Measurements from ENCODE around the gene GMDS. TPM values are rescaled to one million over a fixed set of nuclear protein-coding genes. Genes with fewer than 3 reads are reported as not detected.

Gene GMDS
- total and polyA plus RNA-seq, 2 experiments from 2014 or later: 30.1 to 36.5 TPM

DNA sequence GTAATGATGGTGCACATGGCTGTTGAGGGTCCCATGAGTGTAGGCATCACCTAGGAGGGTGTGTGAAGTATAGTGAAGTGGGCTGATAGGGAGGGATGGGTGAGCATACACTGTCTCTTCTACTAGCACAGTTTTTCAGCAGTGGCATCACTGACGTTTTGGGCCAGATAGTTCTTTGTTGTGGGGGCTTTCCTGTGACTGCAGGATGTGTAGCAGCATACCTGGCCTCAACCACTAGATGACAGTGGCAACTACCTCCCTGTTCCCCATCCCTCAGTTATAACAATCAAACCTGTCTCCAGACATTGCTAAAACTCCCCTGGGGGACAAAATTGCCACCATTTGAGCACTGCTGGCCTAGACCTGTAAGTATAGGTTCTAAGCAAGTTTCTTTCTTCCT, 396.7 kb downstream of the GMDS start:
- ATAC-seq (no peak), DNase-seq (ENCODE audit: low spot score) (no peak)
- Mint-ChIP-seq H3K27me3 (ENCODE audit: insufficient read depth, low read depth, poor library complexity) (peaks cover 2% of the 10 kb centered on the region), H3K9me3 (peaks cover 27% of the 10 kb centered on the region), H3K4me1 (no peaks in the 10 kb centered on the region), H3K27ac (no peak overlapping the region), H3K4me3 (no peak overlapping the region), H3K36me3 (ENCODE audit: low read depth) (peaks cover 19% of the 10 kb centered on the region; the same call in 2 of the 3 replicates)
- no peak overlapping the region for H2AFZ ChIP-seq
- no peak overlapping the region for H3K27ac ChIP-seq (ENCODE audit: low read depth)
- H3K79me2 ChIP-seq (replicated peaks; ENCODE audit: insufficient read depth): no peaks in the 10 kb centered on the region
- H3K4me2 ChIP-seq: no peak overlapping the region
- no peaks in the 10 kb centered on the region for H3F3A ChIP-seq (replicated peaks; ENCODE audit: low read depth)
- H3K27me3 ChIP-seq (ENCODE audit: insufficient read depth): no peaks in the 10 kb centered on the region
- H3K4me3 ChIP-seq: no peak overlapping the region
- TF ChIP-seq CTCF (conservative IDR thresholded peaks at IDR 0.05; ENCODE audit: low read depth in 2 of 2) (0 out of 4 replicates have a peak, but pooled peaks of 1 of the 2 experiments have one; percentile 1), EZH2phosphoT487 (IDR thresholded peaks at IDR 0.05; ENCODE audit: unreplicated experiment) (no peak), STAT1 (IDR thresholded peaks at IDR 0.05; ENCODE audit: unreplicated experiment) (no peak), NANOG (IDR thresholded peaks at IDR 0.05; ENCODE audit: borderline replicate concordance) (no peak), POLR2AphosphoS5 (IDR thresholded peaks at IDR 0.05; ENCODE audit: low read depth) (no peak), EZH2 (IDR thresholded peaks at IDR 0.05; ENCODE audit: low read depth, unreplicated experiment) (no peak), ZNF114 (CRISPR knock-in tag; IDR thresholded peaks at IDR 0.05) (no peak)
- TF ChIP-seq, protein P1, sequence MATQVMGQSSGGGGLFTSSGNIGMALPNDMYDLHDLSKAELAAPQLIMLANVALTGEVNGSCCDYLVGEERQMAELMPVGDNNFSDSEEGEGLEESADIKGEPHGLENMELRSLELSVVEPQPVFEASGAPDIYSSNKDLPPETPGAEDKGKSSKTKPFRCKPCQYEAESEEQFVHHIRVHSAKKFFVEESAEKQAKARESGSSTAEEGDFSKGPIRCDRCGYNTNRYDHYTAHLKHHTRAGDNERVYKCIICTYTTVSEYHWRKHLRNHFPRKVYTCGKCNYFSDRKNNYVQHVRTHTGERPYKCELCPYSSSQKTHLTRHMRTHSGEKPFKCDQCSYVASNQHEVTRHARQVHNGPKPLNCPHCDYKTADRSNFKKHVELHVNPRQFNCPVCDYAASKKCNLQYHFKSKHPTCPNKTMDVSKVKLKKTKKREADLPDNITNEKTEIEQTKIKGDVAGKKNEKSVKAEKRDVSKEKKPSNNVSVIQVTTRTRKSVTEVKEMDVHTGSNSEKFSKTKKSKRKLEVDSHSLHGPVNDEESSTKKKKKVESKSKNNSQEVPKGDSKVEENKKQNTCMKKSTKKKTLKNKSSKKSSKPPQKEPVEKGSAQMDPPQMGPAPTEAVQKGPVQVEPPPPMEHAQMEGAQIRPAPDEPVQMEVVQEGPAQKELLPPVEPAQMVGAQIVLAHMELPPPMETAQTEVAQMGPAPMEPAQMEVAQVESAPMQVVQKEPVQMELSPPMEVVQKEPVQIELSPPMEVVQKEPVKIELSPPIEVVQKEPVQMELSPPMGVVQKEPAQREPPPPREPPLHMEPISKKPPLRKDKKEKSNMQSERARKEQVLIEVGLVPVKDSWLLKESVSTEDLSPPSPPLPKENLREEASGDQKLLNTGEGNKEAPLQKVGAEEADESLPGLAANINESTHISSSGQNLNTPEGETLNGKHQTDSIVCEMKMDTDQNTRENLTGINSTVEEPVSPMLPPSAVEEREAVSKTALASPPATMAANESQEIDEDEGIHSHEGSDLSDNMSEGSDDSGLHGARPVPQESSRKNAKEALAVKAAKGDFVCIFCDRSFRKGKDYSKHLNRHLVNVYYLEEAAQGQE (IDR thresholded peaks at IDR 0.05; ENCODE audit: unreplicated experiment): no peak
- H3K36me3 ChIP-seq (ENCODE audit: insufficient read depth): peaks cover 10% of the 10 kb centered on the region
- no peaks in the 10 kb centered on the region; the same call in 1 of the 2 replicates for H4K20me1 ChIP-seq (replicated peaks; ENCODE audit: insufficient read depth)
- H3K9me2 ChIP-seq (ENCODE audit: insufficient read depth): peaks cover 8% of the 10 kb centered on the region
- no peaks in the 10 kb centered on the region for H3K4me1 ChIP-seq (ENCODE audit: insufficient read depth)

GRCh38 chr6:1846611-1847010, 398.8 kb downstream of the GMDS start:
- peaks cover 10% of the 10 kb centered on the region for H3K36me3 ChIP-seq (ENCODE audit: insufficient read depth)
- no peaks in the 10 kb centered on the region for H3K27me3 ChIP-seq (ENCODE audit: insufficient read depth)
- no peak overlapping the region for H3K4me2 ChIP-seq
- H3K9me2 ChIP-seq (ENCODE audit: insufficient read depth): peaks cover 8% of the 10 kb centered on the region
- H2AFZ ChIP-seq: no peak overlapping the region
- H3K4me3 ChIP-seq: no peak overlapping the region
- no peak for ATAC-seq
- Mint-ChIP-seq H3K9me3 (peaks cover 27% of the 10 kb centered on the region), H3K27me3 (ENCODE audit: insufficient read depth, low read depth, poor library complexity) (peaks cover 2% of the 10 kb centered on the region), H3K4me3 (no peak overlapping the region), H3K36me3 (ENCODE audit: low read depth) (peaks cover 21% of the 10 kb centered on the region; the same call in 2 of the 3 replicates), H3K27ac (no peak overlapping the region), H3K4me1 (no peaks in the 10 kb centered on the region)
- H3K27ac ChIP-seq (ENCODE audit: low read depth): no peak overlapping the region
- H4K20me1 ChIP-seq (replicated peaks; ENCODE audit: insufficient read depth): no peaks in the 10 kb centered on the region
- no peak for DNase-seq (ENCODE audit: low spot score)
- no peaks in the 10 kb centered on the region for H3K79me2 ChIP-seq (replicated peaks; ENCODE audit: insufficient read depth)
- H3F3A ChIP-seq (replicated peaks; ENCODE audit: low read depth): no peaks in the 10 kb centered on the region
- H3K4me1 ChIP-seq (ENCODE audit: insufficient read depth): no peaks in the 10 kb centered on the region
- TF ChIP-seq CREB1 (CRISPR knock-in tag; IDR thresholded peaks at IDR 0.05; ENCODE audit: low read depth) (no peak), ZNF114 (CRISPR knock-in tag; IDR thresholded peaks at IDR 0.05) (no peak), EZH2phosphoT487 (IDR thresholded peaks at IDR 0.05; ENCODE audit: unreplicated experiment) (no peak), CTCF (conservative IDR thresholded peaks at IDR 0.05; ENCODE audit: low read depth in 2 of 2) (no peak), EZH2 (IDR thresholded peaks at IDR 0.05; ENCODE audit: low read depth, unreplicated experiment) (no peak), ZNF331 (CRISPR knock-in tag; IDR thresholded peaks at IDR 0.05; ENCODE audit: low read depth) (no peak), POLR2AphosphoS5 (IDR thresholded peaks at IDR 0.05; ENCODE audit: low read depth) (no peak)
